Panc1 (cell line): ENCODE data around the gene LAMC3.

ENCODE experiments used
- POLR2AphosphoS5 ChIP-seq: IDR thresholded peaks from 2 replicates; pipeline ENCODE4 v1.6.1; 2012; ENCODE audit warnings: mild to moderate bottlenecking, low read depth, low read length, moderate library complexity
- TCF7L2 ChIP-seq: IDR thresholded peaks from 2 replicates; pipeline ENCODE4 v1.6.1; 2011; ENCODE audit warnings: mild to moderate bottlenecking, low read depth, low read length, inconsistent platforms
- TF ChIP-seq, protein P1 (sequence below): fragments of 450-650 bp; IDR thresholded peaks from 2 replicates; pipeline ENCODE4 v1.5.1; 2017; ENCODE audit warnings: mild to moderate bottlenecking
- TF ChIP-seq, protein P2 (sequence below), 2 experiments: IDR thresholded peaks; 2 replicates each; pipeline ENCODE4 v1.6.1; 2011 to 2012; ENCODE audit warnings: low read depth in 2 of 2, control low read depth in 1 of 2, low read length in 1 of 2, mild to moderate bottlenecking in 1 of 2, moderate library complexity in 1 of 2; ENCODE audit not compliant: insufficient read depth in 1 of 2

DNA sequence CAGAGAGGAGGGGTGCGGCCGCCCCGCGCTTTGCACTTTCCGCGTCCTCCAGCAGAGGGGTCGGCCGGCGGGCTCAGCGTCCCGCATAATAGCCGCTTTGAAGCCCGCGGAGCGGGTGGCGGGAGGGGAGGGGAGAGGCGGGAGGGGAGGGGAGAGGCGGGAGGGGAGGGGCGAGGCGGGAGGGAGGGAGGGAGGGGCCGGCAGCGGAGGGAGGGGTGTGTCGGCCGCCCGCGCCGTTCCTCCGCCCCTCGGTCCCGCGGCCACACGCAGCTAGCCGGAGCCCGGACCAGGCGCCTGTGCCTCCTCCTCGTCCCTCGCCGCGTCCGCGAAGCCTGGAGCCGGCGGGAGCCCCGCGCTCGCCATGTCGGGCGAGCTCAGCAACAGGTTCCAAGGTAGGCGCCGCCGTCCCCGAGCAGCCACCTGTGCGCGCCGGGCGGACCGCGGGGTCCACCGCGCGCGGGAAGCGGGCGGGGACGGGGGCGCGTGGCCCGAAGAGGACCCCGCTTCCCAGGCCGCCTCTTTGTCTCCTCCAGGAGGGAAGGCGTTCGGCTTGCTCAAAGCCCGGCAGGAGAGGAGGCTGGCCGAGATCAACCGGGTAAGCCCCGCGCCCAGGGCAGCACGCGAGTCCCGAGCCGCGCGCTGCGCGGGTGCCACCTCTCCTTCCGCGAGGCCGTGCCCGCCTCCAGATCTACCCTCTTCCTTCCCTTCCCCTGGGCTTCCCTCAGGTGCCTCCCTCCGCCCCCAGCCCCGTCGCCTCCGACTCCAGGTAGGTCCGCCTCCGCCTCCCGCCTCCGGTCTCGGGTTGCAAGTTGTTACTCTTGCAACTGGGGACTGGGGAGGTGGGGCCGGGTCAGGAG, 87.5 kb downstream of the LAMC3 start, which contains the start of gene AIF1L:
- TF ChIP-seq, protein P1, sequence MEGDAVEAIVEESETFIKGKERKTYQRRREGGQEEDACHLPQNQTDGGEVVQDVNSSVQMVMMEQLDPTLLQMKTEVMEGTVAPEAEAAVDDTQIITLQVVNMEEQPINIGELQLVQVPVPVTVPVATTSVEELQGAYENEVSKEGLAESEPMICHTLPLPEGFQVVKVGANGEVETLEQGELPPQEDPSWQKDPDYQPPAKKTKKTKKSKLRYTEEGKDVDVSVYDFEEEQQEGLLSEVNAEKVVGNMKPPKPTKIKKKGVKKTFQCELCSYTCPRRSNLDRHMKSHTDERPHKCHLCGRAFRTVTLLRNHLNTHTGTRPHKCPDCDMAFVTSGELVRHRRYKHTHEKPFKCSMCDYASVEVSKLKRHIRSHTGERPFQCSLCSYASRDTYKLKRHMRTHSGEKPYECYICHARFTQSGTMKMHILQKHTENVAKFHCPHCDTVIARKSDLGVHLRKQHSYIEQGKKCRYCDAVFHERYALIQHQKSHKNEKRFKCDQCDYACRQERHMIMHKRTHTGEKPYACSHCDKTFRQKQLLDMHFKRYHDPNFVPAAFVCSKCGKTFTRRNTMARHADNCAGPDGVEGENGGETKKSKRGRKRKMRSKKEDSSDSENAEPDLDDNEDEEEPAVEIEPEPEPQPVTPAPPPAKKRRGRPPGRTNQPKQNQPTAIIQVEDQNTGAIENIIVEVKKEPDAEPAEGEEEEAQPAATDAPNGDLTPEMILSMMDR: no peak
- TF ChIP-seq, protein P2, sequence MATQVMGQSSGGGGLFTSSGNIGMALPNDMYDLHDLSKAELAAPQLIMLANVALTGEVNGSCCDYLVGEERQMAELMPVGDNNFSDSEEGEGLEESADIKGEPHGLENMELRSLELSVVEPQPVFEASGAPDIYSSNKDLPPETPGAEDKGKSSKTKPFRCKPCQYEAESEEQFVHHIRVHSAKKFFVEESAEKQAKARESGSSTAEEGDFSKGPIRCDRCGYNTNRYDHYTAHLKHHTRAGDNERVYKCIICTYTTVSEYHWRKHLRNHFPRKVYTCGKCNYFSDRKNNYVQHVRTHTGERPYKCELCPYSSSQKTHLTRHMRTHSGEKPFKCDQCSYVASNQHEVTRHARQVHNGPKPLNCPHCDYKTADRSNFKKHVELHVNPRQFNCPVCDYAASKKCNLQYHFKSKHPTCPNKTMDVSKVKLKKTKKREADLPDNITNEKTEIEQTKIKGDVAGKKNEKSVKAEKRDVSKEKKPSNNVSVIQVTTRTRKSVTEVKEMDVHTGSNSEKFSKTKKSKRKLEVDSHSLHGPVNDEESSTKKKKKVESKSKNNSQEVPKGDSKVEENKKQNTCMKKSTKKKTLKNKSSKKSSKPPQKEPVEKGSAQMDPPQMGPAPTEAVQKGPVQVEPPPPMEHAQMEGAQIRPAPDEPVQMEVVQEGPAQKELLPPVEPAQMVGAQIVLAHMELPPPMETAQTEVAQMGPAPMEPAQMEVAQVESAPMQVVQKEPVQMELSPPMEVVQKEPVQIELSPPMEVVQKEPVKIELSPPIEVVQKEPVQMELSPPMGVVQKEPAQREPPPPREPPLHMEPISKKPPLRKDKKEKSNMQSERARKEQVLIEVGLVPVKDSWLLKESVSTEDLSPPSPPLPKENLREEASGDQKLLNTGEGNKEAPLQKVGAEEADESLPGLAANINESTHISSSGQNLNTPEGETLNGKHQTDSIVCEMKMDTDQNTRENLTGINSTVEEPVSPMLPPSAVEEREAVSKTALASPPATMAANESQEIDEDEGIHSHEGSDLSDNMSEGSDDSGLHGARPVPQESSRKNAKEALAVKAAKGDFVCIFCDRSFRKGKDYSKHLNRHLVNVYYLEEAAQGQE (IDR thresholded peaks at IDR 0.05; ENCODE audit: insufficient read depth in 1 of 2, low read depth in 2 of 2, low read length in 1 of 2): no peak
- TF ChIP-seq TCF7L2: no peak
- TF ChIP-seq POLR2AphosphoS5: no peak
